Measurements from ENCODE around the gene EIF2B2.

The EIF2B2 gene

GRCh38 chr14:75047506-75047905 lies 44.8 kb downstream of the EIF2B2 start:
- H3K4me3 ChIP-seq (ENCODE audit: control insufficient read depth, low read depth, low read length), result no peak overlapping the region
- TF ChIP-seq CTCF (conservative IDR thresholded peaks at IDR 0.05; ENCODE audit: control insufficient read depth, insufficient read depth, low read depth, low read length), result no peak
- peak; percentile 53 for DNase-seq (ENCODE audit: low read depth)

GRCh38 chr14:75048101-75048500 lies 45.4 kb downstream of the EIF2B2 start:
- DNase-seq (ENCODE audit: low read depth), result no peak
- no peak overlapping the region for H3K4me3 ChIP-seq (ENCODE audit: control insufficient read depth, low read depth, low read length)
- TF ChIP-seq CTCF (conservative IDR thresholded peaks at IDR 0.05; ENCODE audit: control insufficient read depth, insufficient read depth, low read depth, low read length), result no peak

GRCh38 chr14:75049136-75049535 lies 46.4 kb downstream of the EIF2B2 start:
- no peak overlapping the region for H3K4me3 ChIP-seq (ENCODE audit: control insufficient read depth, low read depth, low read length)
- DNase-seq (ENCODE audit: low read depth), result no peak
- TF ChIP-seq CTCF (conservative IDR thresholded peaks at IDR 0.05; ENCODE audit: control insufficient read depth, insufficient read depth, low read depth, low read length), result no peak

GRCh38 chr14:75049731-75050201 lies 47.0 kb downstream of the EIF2B2 start:
- H3K4me3 ChIP-seq (ENCODE audit: control insufficient read depth, low read depth, low read length), result no peak overlapping the region
- DNase-seq (ENCODE audit: low read depth), result peak; percentile 76
- no peak for TF ChIP-seq CTCF (conservative IDR thresholded peaks at IDR 0.05; ENCODE audit: control insufficient read depth, insufficient read depth, low read depth, low read length)

GRCh38 chr14:75050852-75051555 lies 48.3 kb downstream of the EIF2B2 start, which contains the start of gene MLH3:
Gene MLH3, minus strand, starts transcription at chr14:75051467. Its CDS starts 1,812 bp downstream, at chr14:75049655.
- DNase-seq (ENCODE audit: low read depth), result peak; percentile 72
- peak within 1 kb of the TSS; percentile 48 for H3K4me3 ChIP-seq (ENCODE audit: control insufficient read depth, low read depth, low read length)
- no peak for TF ChIP-seq CTCF (conservative IDR thresholded peaks at IDR 0.05; ENCODE audit: control insufficient read depth, insufficient read depth, low read depth, low read length)

GRCh38 chr14:75051556-75051899 lies 48.8 kb downstream of the EIF2B2 start:
- DNase-seq (ENCODE audit: low read depth), result no peak
- H3K4me3 ChIP-seq (ENCODE audit: control insufficient read depth, low read depth, low read length), result peak overlapping the region; percentile 48
- TF ChIP-seq CTCF (conservative IDR thresholded peaks at IDR 0.05; ENCODE audit: control insufficient read depth, insufficient read depth, low read depth, low read length), result no peak
